Measurements from ENCODE around the gene CIDEC.

- TF ChIP-seq, protein P1, sequence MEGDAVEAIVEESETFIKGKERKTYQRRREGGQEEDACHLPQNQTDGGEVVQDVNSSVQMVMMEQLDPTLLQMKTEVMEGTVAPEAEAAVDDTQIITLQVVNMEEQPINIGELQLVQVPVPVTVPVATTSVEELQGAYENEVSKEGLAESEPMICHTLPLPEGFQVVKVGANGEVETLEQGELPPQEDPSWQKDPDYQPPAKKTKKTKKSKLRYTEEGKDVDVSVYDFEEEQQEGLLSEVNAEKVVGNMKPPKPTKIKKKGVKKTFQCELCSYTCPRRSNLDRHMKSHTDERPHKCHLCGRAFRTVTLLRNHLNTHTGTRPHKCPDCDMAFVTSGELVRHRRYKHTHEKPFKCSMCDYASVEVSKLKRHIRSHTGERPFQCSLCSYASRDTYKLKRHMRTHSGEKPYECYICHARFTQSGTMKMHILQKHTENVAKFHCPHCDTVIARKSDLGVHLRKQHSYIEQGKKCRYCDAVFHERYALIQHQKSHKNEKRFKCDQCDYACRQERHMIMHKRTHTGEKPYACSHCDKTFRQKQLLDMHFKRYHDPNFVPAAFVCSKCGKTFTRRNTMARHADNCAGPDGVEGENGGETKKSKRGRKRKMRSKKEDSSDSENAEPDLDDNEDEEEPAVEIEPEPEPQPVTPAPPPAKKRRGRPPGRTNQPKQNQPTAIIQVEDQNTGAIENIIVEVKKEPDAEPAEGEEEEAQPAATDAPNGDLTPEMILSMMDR (IDR thresholded peaks at IDR 0.05) = peak in 2 of 4 experiments; percentile 14 to 21
- TF ChIP-seq POLR2AphosphoS5 (IDR thresholded peaks at IDR 0.05) = no peak
- no peak for TF ChIP-seq POLR2A (IDR thresholded peaks at IDR 0.05)
These were observed 53.1 kb downstream of the CIDEC start for GRCh38 chr3:9826815-9827573.
